Natural killer cell (primary cell): ENCODE data around the gene PRDM16. TPM values are rescaled to one million over a fixed set of nuclear protein-coding genes. Genes with fewer than 3 reads are reported as not detected.

Experiments used
- ATAC-seq, 3 donors: fragments of 150-1000 bp in 2 of 3; fragments of 200-7000 bp in 1 of 3; cut with Tn5 transposase; 1 replicate in 1 of 3; 2 replicates in 2 of 3; pipeline ENCODE4 v1.10.0; 2021; ENCODE audit warnings: mild to moderate bottlenecking in 2 of 3, moderate library complexity in 2 of 3
- DNase-seq, 2 donors: peaks; one replicate each; pipeline versions ENCODE4 v3.0.0 to v3.0.0-alpha.2; 2013 to 2021; ENCODE audit warnings: mixed read lengths in 1 of 2
- H3K27ac ChIP-seq: one replicate; pipeline ENCODE4 v1.5.1; 2013; ENCODE audit warnings: mild to moderate bottlenecking, low read length
- H3K27me3 ChIP-seq: one replicate; pipeline ENCODE4 v1.6.1; 2013; ENCODE audit warnings: low read length; ENCODE audit not compliant: control insufficient read depth, insufficient read depth
- H3K36me3 ChIP-seq: one replicate; pipeline ENCODE4 v1.6.1; 2013; ENCODE audit warnings: low read length; ENCODE audit not compliant: control insufficient read depth, insufficient read depth
- H3K4me1 ChIP-seq: one replicate; pipeline ENCODE4 v1.6.1; 2013; ENCODE audit warnings: low read length; ENCODE audit not compliant: control insufficient read depth, insufficient read depth
- H3K4me3 ChIP-seq: one replicate; pipeline ENCODE4 v1.5.1; 2013; ENCODE audit warnings: low read length
- H3K9me3 ChIP-seq: one replicate; pipeline ENCODE4 v1.6.1; 2013; ENCODE audit warnings: low read length; ENCODE audit not compliant: control insufficient read depth, insufficient read depth
- H3K27ac Mint-ChIP-seq, 2 donors: one replicate each; pipeline ENCODE4 v1.8.0; 2022; ENCODE audit warnings: mild to moderate bottlenecking in 2 of 2, mixed read lengths in 2 of 2, moderate library complexity in 1 of 2
- H3K27me3 Mint-ChIP-seq, 2 donors: one replicate each; pipeline ENCODE4 v1.8.0; 2022; ENCODE audit warnings: low read depth in 2 of 2, mixed read lengths in 2 of 2
- H3K36me3 Mint-ChIP-seq: one replicate; pipeline ENCODE4 v1.8.0; 2022; ENCODE audit warnings: mixed read lengths
- H3K4me1 Mint-ChIP-seq, 2 donors: one replicate each; pipeline ENCODE4 v1.8.0; 2022; ENCODE audit warnings: mixed read lengths in 2 of 2
- H3K4me3 Mint-ChIP-seq: one replicate; pipeline ENCODE4 v1.8.0; 2022; ENCODE audit warnings: mild to moderate bottlenecking, moderate library complexity, mixed read lengths
- H3K9me3 Mint-ChIP-seq, 2 donors: one replicate each; pipeline ENCODE4 v1.8.0; 2022; ENCODE audit warnings: mixed read lengths in 2 of 2
- CTCF ChIP-seq: fragments of 200-600 bp; IDR thresholded peaks from one replicate; pipeline ENCODE4 v1.8.0; 2022; ENCODE audit warnings: antibody characterized with exemption
- WGBS: methylation state at CpG from one replicate; pipeline ENCODE4 v1.1.7; 2013; ENCODE audit warnings: missing lambda C conversion rate; ENCODE audit not compliant: insufficient coverage; 5-methylcytosine and 5-hydroxymethylcytosine counted together
- intact Hi-C: fragments of 100-400 bp; cut with micrococcal nuclease; formaldehyde crosslinking; loops from one replicate; pipeline ENCODE4 v1.14.2; 2022
- total RNA-seq, 4 donors: library from RNA; stranded (reverse); fragments of 120-200 nt in 1 of 4; gene quantifications; one replicate each; pipeline versions ENCODE4 v1.2.3 to v1.2.4, GENCODE V29; 2013 to 2022

Gene PRDM16
- total RNA-seq, 3 donors from 2014 or later (not counting 1 experiment from before 2014, with no cell fraction given) = 0.25 to 0.64 TPM; not detected in 1

DNA sequence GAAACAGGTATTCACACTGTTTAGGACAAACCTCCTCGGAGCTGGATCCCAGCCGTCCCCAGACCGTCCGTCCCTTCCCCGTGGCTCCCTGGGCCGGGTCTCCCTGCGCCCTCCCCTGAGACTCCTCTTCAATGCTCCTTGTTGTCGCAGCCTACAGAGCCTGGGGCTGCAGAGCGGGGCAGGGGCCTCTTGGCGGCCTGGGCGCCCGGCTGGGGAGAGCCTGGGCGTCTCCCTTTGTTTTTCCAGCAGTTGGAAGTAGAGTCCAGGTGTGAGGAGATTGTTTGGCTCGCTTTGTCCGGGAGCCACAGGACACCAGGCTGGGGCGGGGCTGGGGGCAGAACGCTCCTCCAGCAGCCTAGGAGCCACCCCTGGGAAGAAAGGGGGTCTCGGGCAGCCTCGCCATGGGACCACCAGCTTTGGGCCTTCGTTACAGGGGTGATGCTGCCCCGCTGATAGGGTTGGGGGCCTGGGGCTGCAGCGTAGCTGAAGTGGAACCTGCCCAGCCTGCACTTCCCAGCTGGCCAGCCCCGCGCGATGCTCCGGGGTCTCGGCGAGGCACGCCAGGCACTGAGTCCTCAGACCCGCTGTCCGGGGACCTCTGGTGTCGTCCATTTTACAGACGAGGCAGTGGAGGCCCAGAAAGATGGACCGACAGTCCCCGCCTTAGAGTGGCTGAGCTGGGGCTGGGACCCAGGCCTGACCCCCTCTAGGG is 66.9 kb downstream of the PRDM16 start:
- no peak for TF ChIP-seq CTCF
- Histone ChIP-seq H3K27ac (no peak overlapping the region), H3K36me3 (no peaks in the 10 kb centered on the region), H3K9me3 (no peaks in the 10 kb centered on the region), H3K4me1 (no peaks in the 10 kb centered on the region), H3K4me3 (no peak overlapping the region), H3K27me3 (no peaks in the 10 kb centered on the region)
- Mint-ChIP-seq H3K4me1 (no peaks in the 10 kb centered on the region), H3K27me3 (no peaks in the 10 kb centered on the region), H3K36me3 (no peaks in the 10 kb centered on the region), H3K4me3 (no peak overlapping the region), H3K27ac (no peak overlapping the region), H3K9me3 (no peaks in the 10 kb centered on the region)
- intact Hi-C loops = no loop called here
- DNase-seq (no peak), ATAC-seq (no peak)
- WGBS = 89% methylated on average over 35 of the region's 35 CpGs

DNA sequence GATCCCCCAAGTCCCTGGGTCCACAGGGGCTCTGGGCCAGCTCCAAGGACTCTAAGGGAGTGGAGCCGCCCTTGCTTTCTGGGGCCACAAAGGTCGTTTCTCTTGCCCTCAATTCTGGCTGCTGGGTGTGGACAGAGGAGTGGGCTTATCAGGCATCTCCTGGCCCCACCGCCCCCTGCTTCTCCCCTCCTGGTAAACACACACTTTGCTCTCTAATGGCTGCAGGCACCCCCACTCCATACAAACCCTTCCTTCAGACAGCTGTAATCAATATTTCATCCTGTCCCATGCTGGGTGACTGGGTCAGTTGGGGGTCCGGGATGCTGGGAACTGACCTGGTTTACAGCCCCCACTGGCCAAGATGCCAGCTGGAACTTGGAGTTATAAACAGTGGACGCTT is 67.5 kb downstream of the PRDM16 start:
- no peak for TF ChIP-seq CTCF
- no peaks in the 10 kb centered on the region for H3K27me3 Mint-ChIP-seq
- Histone ChIP-seq H3K36me3 (no peaks in the 10 kb centered on the region), H3K4me3 (no peak overlapping the region), H3K27ac (no peak overlapping the region), H3K4me1 (no peaks in the 10 kb centered on the region), H3K27me3 (no peaks in the 10 kb centered on the region), H3K9me3 (no peaks in the 10 kb centered on the region)
- no peak overlapping the region for H3K27ac Mint-ChIP-seq
- intact Hi-C loops = no loop called here
- no peaks in the 10 kb centered on the region for H3K9me3 Mint-ChIP-seq
- no peaks in the 10 kb centered on the region for H3K36me3 Mint-ChIP-seq
- ATAC-seq (no peak), DNase-seq (no peak)
- no peaks in the 10 kb centered on the region for H3K4me1 Mint-ChIP-seq
- WGBS = 84% methylated on average over 5 of the region's 5 CpGs
- no peak overlapping the region for H3K4me3 Mint-ChIP-seq

DNA sequence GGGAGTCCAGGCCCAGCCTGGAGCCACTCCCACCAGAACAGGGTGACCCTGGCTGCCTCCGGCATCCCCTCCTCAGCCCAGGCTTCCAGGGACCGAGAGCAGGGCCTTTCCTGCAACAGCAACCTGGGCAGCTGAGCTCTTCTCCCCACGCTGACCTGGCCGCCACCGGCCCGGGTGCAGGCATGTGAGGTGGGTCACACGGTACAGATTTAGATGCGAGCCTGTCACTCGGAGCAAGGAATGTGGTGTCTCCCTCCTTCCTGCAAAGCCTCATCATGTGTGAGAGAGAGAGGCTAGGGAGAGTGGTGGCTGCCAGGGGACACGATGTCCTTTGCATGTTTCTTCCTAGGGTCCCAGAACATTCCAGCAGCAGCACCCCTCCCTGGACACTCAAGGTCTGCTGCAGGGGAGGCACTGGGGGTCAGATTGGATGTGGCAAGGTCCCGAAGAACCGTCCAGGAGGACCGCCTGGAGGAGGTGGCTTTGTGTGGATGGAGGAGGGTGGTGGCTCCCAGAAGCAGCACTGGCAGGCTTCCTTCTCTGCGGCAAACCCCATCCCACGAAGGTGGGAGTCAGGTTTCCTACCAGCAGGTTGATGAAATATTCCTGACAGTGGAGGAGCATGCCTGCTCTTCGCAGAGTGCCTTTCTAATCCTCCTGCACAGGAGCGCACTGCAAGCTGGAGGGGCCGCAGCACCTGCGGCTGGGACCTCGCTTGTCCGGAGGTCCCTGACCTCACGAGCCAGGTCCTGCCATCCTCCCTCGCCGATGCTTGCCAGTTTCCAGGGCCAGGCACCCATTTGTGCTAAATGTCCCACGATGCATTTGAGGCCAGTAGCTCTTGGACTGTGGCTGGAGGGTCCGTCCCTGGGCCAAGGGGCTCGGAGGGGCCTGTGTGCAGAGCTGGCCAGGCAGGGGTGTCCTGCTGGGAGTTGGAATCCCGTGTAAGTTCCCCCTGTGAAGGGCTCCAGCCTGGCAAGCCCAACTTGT is 68.4 kb downstream of the PRDM16 start:
- Histone ChIP-seq H3K4me3 (no peak overlapping the region), H3K9me3 (no peaks in the 10 kb centered on the region), H3K27ac (no peak overlapping the region), H3K4me1 (no peaks in the 10 kb centered on the region), H3K27me3 (no peaks in the 10 kb centered on the region), H3K36me3 (no peaks in the 10 kb centered on the region)
- no peak for ATAC-seq
- no peaks in the 10 kb centered on the region for H3K27me3 Mint-ChIP-seq
- H3K36me3 Mint-ChIP-seq = no peaks in the 10 kb centered on the region
- no peak overlapping the region for H3K4me3 Mint-ChIP-seq
- H3K9me3 Mint-ChIP-seq = no peaks in the 10 kb centered on the region
- whole genome bisulfite sequencing = 86% methylated on average over 28 of the region's 28 CpGs
- H3K27ac Mint-ChIP-seq = no peak overlapping the region
- no peaks in the 10 kb centered on the region for H3K4me1 Mint-ChIP-seq
- TF ChIP-seq CTCF = no peak
- intact Hi-C loops = no loop called here
- DNase-seq = no peak
